Activated naive CD4-positive, alpha-beta T cell treated with anti-CD3 and anti-CD28 coated beads for 36 hours (primary cell): ENCODE data around the gene KIRREL3. TPM values are rescaled to one million over a fixed set of nuclear protein-coding genes. Genes with fewer than 3 reads are reported as not detected.

Experiments
- CTCF ChIA-PET: fragments of 350-600 bp; sonication (Branson Sonifier 250); formaldehyde crosslinking; loops from one replicate; lab custom pipeline; 2021; ENCODE audit warnings: antibody characterized with exemption; lab: Charles Lee
- DNase-seq: peaks from one replicate; pipeline ENCODE4 v3.0.0-alpha.2; 2020
- H3K27ac Mint-ChIP-seq: one replicate; pipeline ENCODE4 v1.8.0; 2021; ENCODE audit warnings: mild to moderate bottlenecking, mixed read lengths
- H3K27me3 Mint-ChIP-seq: one replicate; pipeline ENCODE4 v1.8.0; 2021; ENCODE audit warnings: low read depth, mixed read lengths
- H3K36me3 Mint-ChIP-seq: one replicate; pipeline ENCODE4 v1.8.0; 2021; ENCODE audit warnings: low read depth, mixed read lengths
- H3K4me1 Mint-ChIP-seq: one replicate; pipeline ENCODE4 v1.8.0; 2021; ENCODE audit warnings: low read depth, mixed read lengths
- H3K4me3 Mint-ChIP-seq: one replicate; pipeline ENCODE4 v1.8.0; 2021; ENCODE audit warnings: mild to moderate bottlenecking, moderate library complexity, mixed read lengths
- H3K9me3 Mint-ChIP-seq: one replicate; pipeline ENCODE4 v1.8.0; 2021; ENCODE audit warnings: mixed read lengths
- intact Hi-C: fragments of 100-400 bp; cut with micrococcal nuclease; formaldehyde crosslinking; loops from one replicate; pipeline ENCODE4 v1.15.1; 2023
- total RNA-seq, 2 experiments: library from RNA; stranded (reverse); gene quantifications; one replicate each; pipeline ENCODE4 v1.2.3, GENCODE V29; 2021

Gene KIRREL3
- total RNA-seq, 2 experiments from 2014 or later = not detected

DNA sequence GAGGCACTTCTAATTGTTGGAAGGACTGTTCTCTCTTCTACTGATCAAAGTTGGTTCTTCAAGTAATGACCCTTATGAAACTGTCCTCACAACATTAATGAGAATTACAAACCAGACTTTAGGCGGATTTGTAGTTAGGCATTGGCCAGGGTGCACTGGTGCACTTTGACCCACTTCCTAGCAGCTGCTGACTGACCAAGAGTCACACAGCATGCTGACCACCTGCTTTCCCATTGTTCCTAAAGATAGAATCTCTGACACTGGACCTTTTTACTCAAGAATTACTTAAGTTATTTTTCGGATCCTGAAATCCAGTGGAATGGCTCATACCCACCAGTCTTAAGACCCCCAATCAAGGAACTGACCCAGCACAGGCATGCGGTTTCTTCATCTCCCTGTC, 381.1 kb downstream of the KIRREL3 start:
- H3K4me3 Mint-ChIP-seq = no peak overlapping the region
- no peak for DNase-seq
- H3K4me1 Mint-ChIP-seq = no peaks in the 10 kb centered on the region
- intact Hi-C loops = no loop called here
- no peak overlapping the region for H3K27ac Mint-ChIP-seq
- no peaks in the 10 kb centered on the region for H3K36me3 Mint-ChIP-seq
- peaks cover 13% of the 10 kb centered on the region for H3K27me3 Mint-ChIP-seq
- CTCF ChIA-PET = no interaction called here
- no peaks in the 10 kb centered on the region for H3K9me3 Mint-ChIP-seq

DNA sequence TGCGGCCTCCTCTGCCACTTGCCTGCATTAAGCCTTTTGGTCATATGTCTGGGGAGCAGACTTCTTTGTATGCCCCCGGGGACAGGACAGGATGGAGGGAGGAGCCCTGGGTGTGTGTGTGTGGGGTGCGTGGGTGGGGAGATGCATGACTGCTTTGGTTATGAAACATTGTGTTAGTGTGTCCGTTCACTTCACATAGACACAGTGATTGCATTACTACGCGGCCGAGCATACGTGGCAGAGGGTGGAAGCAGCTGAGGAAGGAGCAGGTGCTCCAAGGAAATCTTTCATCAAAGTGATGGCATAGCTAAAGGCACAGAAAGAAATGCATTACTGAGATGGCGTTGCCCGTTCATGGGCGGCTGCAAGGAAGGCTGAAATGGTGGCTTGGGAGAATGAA, 384.7 kb downstream of the KIRREL3 start:
- intact Hi-C loops = no loop called here
- CTCF ChIA-PET = no interaction called here
- peaks cover 10% of the 10 kb centered on the region for H3K27me3 Mint-ChIP-seq

DNA sequence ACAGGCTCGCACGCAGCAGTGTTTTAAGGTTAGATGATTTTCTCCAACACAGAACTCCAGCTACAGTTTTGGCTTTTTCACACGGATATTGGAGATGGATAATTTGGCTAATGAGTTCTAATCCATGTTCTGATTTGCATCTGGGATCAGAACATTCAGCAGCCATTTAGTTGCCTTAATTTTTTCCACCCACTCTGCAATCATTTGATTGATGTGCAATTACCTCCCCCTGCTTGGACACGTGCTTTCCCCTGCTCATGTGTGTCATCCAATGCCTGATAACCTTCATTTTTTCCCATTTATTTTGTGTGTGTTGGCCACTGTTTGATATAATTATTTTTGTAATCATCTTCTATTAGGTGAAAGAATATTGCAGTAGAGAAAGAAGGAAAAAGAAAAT, 387.3 kb downstream of the KIRREL3 start:
- Mint-ChIP-seq H3K9me3 (no peaks in the 10 kb centered on the region), H3K27ac (no peak overlapping the region), H3K4me3 (no peak overlapping the region), H3K27me3 (peaks cover 13% of the 10 kb centered on the region), H3K4me1 (no peaks in the 10 kb centered on the region), H3K36me3 (no peaks in the 10 kb centered on the region)
- CTCF ChIA-PET = no interaction called here
- intact Hi-C loops = no loop called here
- DNase-seq = no peak

More for the DNA sequence above, 384.7 kb downstream of the KIRREL3 start:
- no peak overlapping the region for H3K4me3 Mint-ChIP-seq
- H3K36me3 Mint-ChIP-seq = no peaks in the 10 kb centered on the region
- H3K4me1 Mint-ChIP-seq = no peaks in the 10 kb centered on the region
- H3K9me3 Mint-ChIP-seq = no peaks in the 10 kb centered on the region
- no peak for DNase-seq
- H3K27ac Mint-ChIP-seq = no peak overlapping the region

DNA sequence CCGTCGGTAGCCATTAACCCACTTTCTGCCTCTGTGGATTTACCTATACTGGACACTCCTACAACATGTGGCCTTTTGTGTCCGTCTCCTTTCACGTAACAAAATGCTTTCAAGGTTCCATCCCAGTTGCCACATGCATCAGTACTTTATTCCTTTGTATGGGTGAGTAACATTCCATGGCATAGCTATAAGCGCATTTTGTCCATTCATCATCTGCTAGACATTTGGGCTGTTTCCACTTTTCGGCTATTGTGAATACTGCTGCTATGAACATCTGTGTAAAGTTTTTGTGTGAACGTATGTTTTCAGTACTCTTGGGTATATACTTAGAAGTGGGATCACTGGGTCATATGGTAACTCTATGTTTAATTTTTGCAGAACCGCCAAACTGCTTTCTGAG, 387.9 kb downstream of the KIRREL3 start:
- no peak overlapping the region for H3K4me3 Mint-ChIP-seq
- no peaks in the 10 kb centered on the region for H3K4me1 Mint-ChIP-seq
- H3K9me3 Mint-ChIP-seq = no peaks in the 10 kb centered on the region
- H3K36me3 Mint-ChIP-seq = no peaks in the 10 kb centered on the region
- no peak overlapping the region for H3K27ac Mint-ChIP-seq
- peaks cover 10% of the 10 kb centered on the region for H3K27me3 Mint-ChIP-seq
- CTCF ChIA-PET = no interaction called here
- DNase-seq = no peak
- intact Hi-C loops = no loop called here

DNA sequence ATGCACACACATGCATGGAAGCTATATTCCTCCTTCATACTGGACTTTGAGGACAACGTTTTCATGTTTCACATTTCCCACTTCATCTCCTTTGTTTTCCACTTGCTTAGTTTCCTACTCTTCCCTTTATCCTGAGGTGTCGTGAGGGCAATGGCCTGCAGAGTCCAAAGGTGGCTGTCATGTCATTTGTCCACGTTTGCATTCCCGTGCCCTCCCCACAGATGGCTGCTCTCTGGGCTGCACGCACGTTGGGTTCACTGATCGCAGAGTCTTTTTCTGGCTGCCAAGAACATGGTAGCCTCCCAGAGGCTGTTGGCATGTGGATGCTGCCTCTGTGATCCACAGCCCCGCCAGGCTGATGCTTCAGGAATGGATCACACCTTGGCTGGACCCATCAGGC, 389.1 kb downstream of the KIRREL3 start:
- no peaks in the 10 kb centered on the region for H3K9me3 Mint-ChIP-seq
- H3K27ac Mint-ChIP-seq = no peak overlapping the region
- no peaks in the 10 kb centered on the region for H3K36me3 Mint-ChIP-seq
- no peak for DNase-seq
- peaks cover 18% of the 10 kb centered on the region for H3K27me3 Mint-ChIP-seq
- CTCF ChIA-PET = no interaction called here
- H3K4me1 Mint-ChIP-seq = no peaks in the 10 kb centered on the region
- intact Hi-C loops = no loop called here
- H3K4me3 Mint-ChIP-seq = no peak overlapping the region

DNA sequence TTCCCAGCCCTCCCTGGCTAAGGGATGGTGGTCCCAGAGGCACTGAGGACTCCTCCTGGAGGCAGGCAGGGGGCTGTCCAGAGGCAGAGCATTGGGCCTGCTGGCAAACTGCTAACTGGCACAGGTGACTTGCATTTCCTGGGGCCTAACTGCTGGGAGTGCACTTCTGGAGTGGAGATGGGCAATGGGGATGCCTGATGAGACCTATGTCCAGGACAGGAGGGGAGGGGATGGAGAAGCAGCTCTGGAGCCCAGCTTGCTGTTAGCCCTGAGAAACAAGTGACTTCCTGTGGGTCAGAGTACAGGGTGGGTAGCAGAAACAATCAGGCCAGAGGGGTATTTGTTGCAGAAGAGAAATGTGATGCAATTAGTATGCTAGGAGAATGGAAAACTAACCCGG, 391.9 kb downstream of the KIRREL3 start:
- no peak overlapping the region for H3K27ac Mint-ChIP-seq
- H3K9me3 Mint-ChIP-seq = no peaks in the 10 kb centered on the region
- H3K36me3 Mint-ChIP-seq = no peaks in the 10 kb centered on the region
- CTCF ChIA-PET = no interaction called here
- DNase-seq = no peak
- peaks cover 27% of the 10 kb centered on the region for H3K27me3 Mint-ChIP-seq
- no peak overlapping the region for H3K4me3 Mint-ChIP-seq
- H3K4me1 Mint-ChIP-seq = no peaks in the 10 kb centered on the region
- intact Hi-C loops = loop anchor here (5.0 kb wide), 1 partner anchor 166 kb away; no protein-coding TSS in a partner anchor

DNA sequence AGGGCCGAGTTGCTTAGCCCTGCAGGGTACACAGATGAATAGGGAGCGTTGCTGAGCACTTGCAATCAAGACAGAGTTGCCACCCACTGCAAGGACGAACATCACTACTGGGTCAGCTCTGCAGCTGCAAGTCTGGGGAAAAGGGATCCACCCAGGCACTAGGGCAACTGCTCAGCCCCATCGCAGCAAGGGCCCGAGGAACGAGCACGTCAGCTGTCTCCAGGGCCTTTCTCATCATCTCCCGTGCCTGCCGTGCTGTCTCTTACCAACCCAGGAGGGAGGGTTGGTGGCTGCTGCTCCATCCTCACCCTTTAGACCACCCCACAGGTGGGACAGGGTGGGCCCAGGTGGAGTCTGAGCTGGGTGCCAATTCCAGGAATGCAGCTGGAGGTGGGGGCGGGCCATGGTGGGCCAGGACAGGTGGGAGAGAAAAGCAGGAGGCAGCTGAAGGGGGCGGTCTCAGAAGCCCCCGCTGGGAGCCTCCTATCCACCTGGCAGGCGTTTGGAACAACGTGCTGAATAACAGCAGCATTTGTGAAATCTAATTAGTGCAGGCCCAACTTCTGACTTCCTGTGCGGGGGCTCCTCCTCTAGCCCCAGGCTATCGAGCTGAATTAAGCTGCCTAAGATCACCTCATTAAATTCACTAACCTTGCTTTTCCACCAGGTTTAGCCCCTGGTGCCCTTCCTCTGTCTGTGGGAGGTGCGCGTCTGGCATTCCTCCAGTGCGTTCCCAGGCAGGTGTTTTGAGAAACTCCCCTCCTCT, 392.6 kb downstream of the KIRREL3 start:
- Mint-ChIP-seq H3K36me3 (no peaks in the 10 kb centered on the region), H3K27me3 (peaks cover 28% of the 10 kb centered on the region), H3K9me3 (no peaks in the 10 kb centered on the region), H3K4me3 (no peak overlapping the region), H3K4me1 (no peaks in the 10 kb centered on the region), H3K27ac (no peak overlapping the region)
- no peak for DNase-seq
- CTCF ChIA-PET = interaction anchor here (0.6 to 1.5 kb wide), 3 partner anchors 22 to 382 kb away, joined by 3 to 7 read pairs (median 4); no protein-coding TSS in a partner anchor
- intact Hi-C loops = loop anchor here (1.0 to 5.0 kb wide), 2 partner anchors 166 to 382 kb away; no protein-coding TSS in a partner anchor

DNA sequence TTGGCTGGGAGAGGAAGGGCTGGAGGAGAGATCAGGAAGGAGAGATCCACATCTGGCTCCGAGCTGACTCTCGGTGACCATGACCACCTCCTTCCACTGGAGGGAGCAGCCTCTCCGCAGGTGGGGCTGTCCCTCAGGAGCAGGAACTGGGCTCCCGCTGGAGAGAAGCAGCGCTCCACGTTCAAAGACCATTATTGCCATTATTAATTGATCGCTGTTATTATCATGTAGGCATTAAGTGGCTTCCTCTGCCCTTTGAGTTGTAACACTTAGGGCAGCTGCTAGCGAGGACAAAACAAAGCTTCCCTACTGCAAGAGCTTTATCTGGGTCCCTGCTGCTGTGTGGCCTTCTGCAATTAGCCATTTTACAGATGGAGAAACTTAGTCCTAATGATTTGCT, 393.2 kb downstream of the KIRREL3 start:
- no peaks in the 10 kb centered on the region for H3K36me3 Mint-ChIP-seq
- CTCF ChIA-PET = interaction anchor here (0.6 to 1.5 kb wide), 4 partner anchors 21 to 383 kb away, joined by 3 to 7 read pairs (median 4); no protein-coding TSS in a partner anchor

DNA sequence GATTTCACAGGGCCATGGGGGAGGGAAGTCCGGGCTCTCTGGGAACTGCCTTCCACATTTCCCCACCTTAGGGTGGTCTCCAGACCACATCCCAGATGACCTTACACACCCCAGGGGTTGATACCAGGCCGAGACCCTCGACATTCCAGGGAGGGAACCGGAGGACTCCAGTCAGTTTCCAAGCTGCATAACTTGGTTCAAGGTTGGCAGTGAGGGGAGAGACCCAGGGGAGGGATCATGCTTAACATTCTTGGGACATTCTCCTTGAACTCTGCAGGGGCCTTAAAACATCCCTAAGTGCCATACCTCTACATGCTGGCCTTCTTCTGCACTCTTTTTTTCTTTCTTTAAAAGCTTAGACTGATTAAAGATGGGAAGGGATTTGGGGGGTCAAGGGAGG, 394.1 kb downstream of the KIRREL3 start:
- CTCF ChIA-PET = interaction anchor here (0.8 to 1.5 kb wide), 3 partner anchors 20 to 147 kb away, joined by 3 to 7 read pairs (median 3); no protein-coding TSS in a partner anchor
- H3K9me3 Mint-ChIP-seq = no peaks in the 10 kb centered on the region
- intact Hi-C loops = loop anchor here (5.0 kb wide), 1 partner anchor 164 kb away; no protein-coding TSS in a partner anchor
- H3K36me3 Mint-ChIP-seq = no peaks in the 10 kb centered on the region
- H3K4me1 Mint-ChIP-seq = no peaks in the 10 kb centered on the region
- no peak for DNase-seq
- no peak overlapping the region for H3K4me3 Mint-ChIP-seq
- H3K27me3 Mint-ChIP-seq = peaks cover 34% of the 10 kb centered on the region
- H3K27ac Mint-ChIP-seq = no peak overlapping the region

More for the DNA sequence above, 393.2 kb downstream of the KIRREL3 start:
- Mint-ChIP-seq H3K4me3 (no peak overlapping the region), H3K27me3 (peaks cover 29% of the 10 kb centered on the region), H3K4me1 (no peaks in the 10 kb centered on the region), H3K27ac (no peak overlapping the region), H3K9me3 (no peaks in the 10 kb centered on the region)
- DNase-seq = peak; percentile 32
- intact Hi-C loops = loop anchor here (1.0 to 5.0 kb wide), 2 partner anchors 165 to 383 kb away; no protein-coding TSS in a partner anchor

DNA sequence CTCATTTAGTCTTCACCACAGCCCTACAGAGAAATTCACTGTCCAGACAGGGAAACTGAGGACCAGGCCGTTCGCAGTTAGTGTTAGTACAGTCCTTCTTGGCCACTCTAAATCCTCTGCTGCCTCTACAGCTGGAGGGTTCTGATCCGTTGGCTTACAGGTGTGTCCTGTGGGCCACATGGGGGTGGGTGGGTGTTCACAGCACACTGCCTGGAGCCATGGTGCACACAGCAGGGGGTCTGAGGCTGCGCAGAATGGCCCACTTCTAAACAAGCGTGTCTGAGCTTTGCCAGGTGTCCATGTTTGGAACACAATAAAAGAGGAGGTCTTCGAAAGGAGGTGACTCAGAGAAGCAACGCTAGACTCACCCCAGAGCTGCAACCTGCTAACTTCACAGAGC, 396.1 kb downstream of the KIRREL3 start:
- no peaks in the 10 kb centered on the region for H3K4me1 Mint-ChIP-seq
- CTCF ChIA-PET = no interaction called here
- no peaks in the 10 kb centered on the region for H3K9me3 Mint-ChIP-seq
- H3K4me3 Mint-ChIP-seq = no peak overlapping the region
- peaks cover 41% of the 10 kb centered on the region for H3K27me3 Mint-ChIP-seq
- H3K36me3 Mint-ChIP-seq = no peaks in the 10 kb centered on the region
- intact Hi-C loops = no loop called here
- no peak for DNase-seq
- no peak overlapping the region for H3K27ac Mint-ChIP-seq

DNA sequence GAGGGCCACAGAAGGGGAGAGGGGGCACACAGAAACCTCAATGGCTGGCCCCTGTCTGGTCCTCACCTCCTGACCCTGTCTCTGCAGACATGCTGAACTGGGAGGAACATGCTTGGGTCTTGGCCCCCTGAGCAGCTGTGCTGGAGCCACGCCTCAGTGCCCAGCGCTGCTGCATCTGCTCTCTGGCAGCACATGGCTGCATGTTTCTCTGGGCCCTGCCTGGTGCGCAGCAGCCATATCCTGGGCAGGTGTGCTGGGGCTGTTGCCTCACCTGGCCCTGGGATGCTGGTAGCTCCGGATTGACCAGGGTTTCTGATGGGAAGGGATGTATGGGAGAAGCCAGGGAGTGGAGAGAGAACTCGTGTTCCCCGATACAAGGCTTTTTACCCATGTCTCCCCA, 397.1 kb downstream of the KIRREL3 start:
- Mint-ChIP-seq H3K4me3 (no peak overlapping the region), H3K27me3 (peaks cover 37% of the 10 kb centered on the region), H3K4me1 (no peaks in the 10 kb centered on the region), H3K36me3 (no peaks in the 10 kb centered on the region), H3K27ac (no peak overlapping the region), H3K9me3 (peaks cover under 1% of the 10 kb centered on the region)
- intact Hi-C loops = no loop called here
- no peak for DNase-seq
- CTCF ChIA-PET = no interaction called here

DNA sequence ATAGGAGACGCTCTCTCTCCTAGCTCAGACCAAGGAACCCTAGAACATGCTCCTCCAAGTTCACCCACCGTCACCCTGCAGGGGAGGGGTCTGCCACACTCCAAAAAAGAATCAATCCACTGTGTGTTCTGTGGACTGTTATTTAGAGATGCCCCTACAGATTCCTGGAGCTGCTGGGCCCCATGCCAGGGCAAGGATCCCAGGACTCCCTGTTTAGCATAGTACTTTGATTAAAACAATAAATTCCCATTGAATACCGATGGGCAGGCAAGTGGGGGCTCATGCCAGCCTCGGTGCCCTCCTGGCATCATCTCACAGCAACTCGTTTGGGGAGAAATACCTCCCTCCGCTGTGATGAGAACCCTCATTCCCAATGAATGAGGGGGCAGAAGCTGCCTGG, 397.6 kb downstream of the KIRREL3 start:
- H3K9me3 Mint-ChIP-seq = peaks cover 2% of the 10 kb centered on the region

More for the DNA sequence above, 397.6 kb downstream of the KIRREL3 start:
- Mint-ChIP-seq H3K4me3 (no peak overlapping the region), H3K4me1 (no peaks in the 10 kb centered on the region), H3K27ac (no peak overlapping the region), H3K27me3 (peaks cover 37% of the 10 kb centered on the region), H3K36me3 (no peaks in the 10 kb centered on the region)
- intact Hi-C loops = no loop called here
- CTCF ChIA-PET = no interaction called here
- DNase-seq = no peak
